K562 (cell line): ENCODE data around the gene APCDD1. TPM values are rescaled to one million over a fixed set of nuclear protein-coding genes. Genes with fewer than 3 reads are reported as not detected.

Source experiments
- CBX2 ChIP-seq: fragments of 200-600 bp; sonication (generic); IDR thresholded peaks from one replicate; pipeline ENCODE4 v1.6.1; 2012; ENCODE audit warnings: mild to moderate bottlenecking, low read length, inconsistent platforms; ENCODE audit not compliant: insufficient read depth, poor library complexity, severe bottlenecking
- CHD4 ChIP-seq: fragments of 200-600 bp; sonication (generic); IDR thresholded peaks from 3 replicates; pipeline ENCODE4 v1.6.1; 2012; ENCODE audit warnings: low read depth, mild to moderate bottlenecking, mixed read lengths, low read length, inconsistent platforms; ENCODE audit not compliant: insufficient read depth, insufficient replicate concordance, poor library complexity, severe bottlenecking
- CUX1 ChIP-seq: fragments of 200-800 bp; sonication (Bioruptor generic); IDR thresholded peaks from 2 replicates; pipeline ENCODE4 v1.6.1; 2016; ENCODE audit warnings: missing genetic modification characterization, missing compliant biosample characterization
- POU5F1 ChIP-seq: fragments of 150-350 bp; IDR thresholded peaks from 2 replicates; pipeline ENCODE4 v1.6.1; 2014; ENCODE audit warnings: borderline replicate concordance, low read length, low read depth, mild to moderate bottlenecking; ENCODE audit not compliant: partially characterized antibody
- RBBP5 ChIP-seq: fragments of 200-600 bp; sonication (generic); IDR thresholded peaks from 2 replicates; pipeline ENCODE4 v1.6.1; 2012; ENCODE audit warnings: borderline replicate concordance, mild to moderate bottlenecking, low read length, control low read depth, inconsistent platforms; ENCODE audit not compliant: insufficient read depth, poor library complexity, severe bottlenecking
- RBM17 ChIP-seq: fragments of 200-400 bp; formaldehyde crosslinking; IDR thresholded peaks from 2 replicates; pipeline ENCODE4 v1.6.1; 2017; ENCODE audit warnings: low read depth, mild to moderate bottlenecking, low read length, borderline replicate concordance
- TFAP4 ChIP-seq: sonication (generic); formaldehyde crosslinking; IDR thresholded peaks from 2 replicates; pipeline ENCODE4 v1.8.0; 2022; ENCODE audit warnings: missing genetic modification reagents, mild to moderate bottlenecking, moderate library complexity, borderline replicate concordance
- XRCC5 ChIP-seq: fragments of 200-400 bp; formaldehyde crosslinking; IDR thresholded peaks from 2 replicates; pipeline ENCODE4 v1.6.1; 2017; ENCODE audit warnings: low read depth, mild to moderate bottlenecking, low read length
- polyA plus RNA-seq, 8 experiments: library from polyadenylated mRNA; depleted of rRNA in 4 of 8; stranded (reverse) in 5 of 8; unstranded in 3 of 8; fragments of >200 nt; fragmentation: Nextera tagmentation in 2 of 8; fragmentation: Illumina TruSeq in 1 of 8; extraction: Ambion mirVana in 2 of 8; extraction: Trizol in 1 of 8; gene quantifications; 2 replicates each; pipeline versions ENCODE4 v1.2.1 to v1.2.3, GENCODE V29; 2011 to 2014; ENCODE audit warnings: inconsistent platforms in 1 of 8, missing spikeins in 1 of 8
- total RNA-seq, 7 experiments: library from RNA; depleted of rRNA in 6 of 7; stranded (reverse); fragments of >200 nt in 6 of 7; fragmentation: Illumina TruSeq in 2 of 7; extraction: Trizol in 2 of 7; gene quantifications; 2 replicates each; pipeline versions ENCODE4 v1.2.1 to v1.2.3, GENCODE V29; 2011 to 2021; ENCODE audit warnings: low replicate concordance in 1 of 7
- TF ChIP-seq, protein P1 (sequence below): fragments of 450-650 bp; IDR thresholded peaks from 2 replicates; pipeline ENCODE4 v1.6.1; 2017; ENCODE audit warnings: mild to moderate bottlenecking, moderate library complexity
- TF ChIP-seq, protein P2 (sequence below), 2 experiments: fragments of 450-650 bp; IDR thresholded peaks; 2 replicates each; pipeline ENCODE4 v1.6.1; 2018; ENCODE audit warnings: mild to moderate bottlenecking in 2 of 2, low read depth in 1 of 2; ENCODE audit not compliant: partially characterized antibody in 2 of 2
- TF ChIP-seq, protein P3 (sequence below): fragments of 250-450 bp; sonication (Bioruptor Pico); IDR thresholded peaks from 2 replicates; pipeline ENCODE4 v1.6.1; 2021; ENCODE audit warnings: mild to moderate bottlenecking

Gene APCDD1
- total and polyA plus RNA-seq, 9 of the 15 experiments (the other 6 are each of a cell fraction or from before 2014, with no cell fraction given), result 0.07 TPM; not detected in 8

DNA sequence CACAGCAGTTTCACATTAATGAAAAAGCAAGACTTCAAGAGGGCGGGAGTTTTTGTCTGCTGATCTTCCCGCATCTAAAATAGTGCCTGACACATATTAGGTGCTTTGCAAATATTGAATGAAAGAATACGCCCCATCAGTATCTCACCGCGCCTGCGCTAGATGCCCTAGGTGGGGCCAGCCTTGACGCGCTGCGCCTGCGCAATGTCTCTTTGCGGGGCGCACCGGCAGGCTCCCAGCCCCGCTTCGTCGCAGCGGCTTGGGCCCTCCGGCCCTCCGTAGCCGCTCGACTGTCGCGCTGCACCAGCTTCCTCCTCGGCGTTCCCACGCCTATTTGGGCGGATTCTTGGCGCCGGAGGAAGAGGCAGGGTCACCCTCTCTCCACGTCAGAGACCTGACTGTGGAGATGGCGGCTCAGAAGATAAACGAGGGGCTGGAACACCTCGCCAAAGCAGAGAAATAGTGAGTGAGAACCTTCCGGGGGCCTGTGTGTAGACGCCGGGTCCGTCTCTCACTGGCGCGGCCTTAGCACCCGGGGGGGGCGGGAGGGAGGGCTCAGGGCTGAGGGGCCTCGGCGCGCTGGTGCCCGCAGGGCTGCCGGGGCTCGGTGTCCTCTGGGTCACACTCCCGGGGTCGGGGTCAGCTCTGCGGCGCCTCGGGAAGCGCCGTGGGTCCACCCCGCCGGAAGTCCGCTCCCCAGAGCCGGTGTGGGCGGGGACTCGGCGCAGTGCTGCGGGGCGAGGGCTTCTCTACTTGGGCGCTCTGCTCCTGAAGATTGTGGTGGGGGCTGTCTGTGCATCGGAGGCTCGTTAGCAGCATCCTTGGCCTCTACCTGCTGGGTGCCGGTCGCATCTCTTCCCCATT, 71.5 kb downstream of the APCDD1 start, which contains the start of gene NAPG (continued):
- TF ChIP-seq RBM17 (no peak), POU5F1 (peak; percentile 99), TFAP4 (CRISPR knock-in tag) (peak; percentile 75), RBBP5 (peak; percentile 73), CUX1 (CRISPR knock-in tag) (no peak), CHD4 (no peak), XRCC5 (no peak), CBX2 (no peak)
- TF ChIP-seq, protein P1, sequence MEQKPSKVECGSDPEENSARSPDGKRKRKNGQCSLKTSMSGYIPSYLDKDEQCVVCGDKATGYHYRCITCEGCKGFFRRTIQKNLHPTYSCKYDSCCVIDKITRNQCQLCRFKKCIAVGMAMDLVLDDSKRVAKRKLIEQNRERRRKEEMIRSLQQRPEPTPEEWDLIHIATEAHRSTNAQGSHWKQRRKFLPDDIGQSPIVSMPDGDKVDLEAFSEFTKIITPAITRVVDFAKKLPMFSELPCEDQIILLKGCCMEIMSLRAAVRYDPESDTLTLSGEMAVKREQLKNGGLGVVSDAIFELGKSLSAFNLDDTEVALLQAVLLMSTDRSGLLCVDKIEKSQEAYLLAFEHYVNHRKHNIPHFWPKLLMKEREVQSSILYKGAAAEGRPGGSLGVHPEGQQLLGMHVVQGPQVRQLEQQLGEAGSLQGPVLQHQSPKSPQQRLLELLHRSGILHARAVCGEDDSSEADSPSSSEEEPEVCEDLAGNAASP, result no peak
- TF ChIP-seq, protein P2, sequence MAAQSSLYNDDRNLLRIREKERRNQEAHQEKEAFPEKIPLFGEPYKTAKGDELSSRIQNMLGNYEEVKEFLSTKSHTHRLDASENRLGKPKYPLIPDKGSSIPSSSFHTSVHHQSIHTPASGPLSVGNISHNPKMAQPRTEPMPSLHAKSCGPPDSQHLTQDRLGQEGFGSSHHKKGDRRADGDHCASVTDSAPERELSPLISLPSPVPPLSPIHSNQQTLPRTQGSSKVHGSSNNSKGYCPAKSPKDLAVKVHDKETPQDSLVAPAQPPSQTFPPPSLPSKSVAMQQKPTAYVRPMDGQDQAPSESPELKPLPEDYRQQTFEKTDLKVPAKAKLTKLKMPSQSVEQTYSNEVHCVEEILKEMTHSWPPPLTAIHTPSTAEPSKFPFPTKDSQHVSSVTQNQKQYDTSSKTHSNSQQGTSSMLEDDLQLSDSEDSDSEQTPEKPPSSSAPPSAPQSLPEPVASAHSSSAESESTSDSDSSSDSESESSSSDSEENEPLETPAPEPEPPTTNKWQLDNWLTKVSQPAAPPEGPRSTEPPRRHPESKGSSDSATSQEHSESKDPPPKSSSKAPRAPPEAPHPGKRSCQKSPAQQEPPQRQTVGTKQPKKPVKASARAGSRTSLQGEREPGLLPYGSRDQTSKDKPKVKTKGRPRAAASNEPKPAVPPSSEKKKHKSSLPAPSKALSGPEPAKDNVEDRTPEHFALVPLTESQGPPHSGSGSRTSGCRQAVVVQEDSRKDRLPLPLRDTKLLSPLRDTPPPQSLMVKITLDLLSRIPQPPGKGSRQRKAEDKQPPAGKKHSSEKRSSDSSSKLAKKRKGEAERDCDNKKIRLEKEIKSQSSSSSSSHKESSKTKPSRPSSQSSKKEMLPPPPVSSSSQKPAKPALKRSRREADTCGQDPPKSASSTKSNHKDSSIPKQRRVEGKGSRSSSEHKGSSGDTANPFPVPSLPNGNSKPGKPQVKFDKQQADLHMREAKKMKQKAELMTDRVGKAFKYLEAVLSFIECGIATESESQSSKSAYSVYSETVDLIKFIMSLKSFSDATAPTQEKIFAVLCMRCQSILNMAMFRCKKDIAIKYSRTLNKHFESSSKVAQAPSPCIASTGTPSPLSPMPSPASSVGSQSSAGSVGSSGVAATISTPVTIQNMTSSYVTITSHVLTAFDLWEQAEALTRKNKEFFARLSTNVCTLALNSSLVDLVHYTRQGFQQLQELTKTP (IDR thresholded peaks at IDR 0.05; ENCODE audit: low read depth in 1 of 2, partially characterized antibody in 2 of 2), result no peak
- TF ChIP-seq, protein P3, sequence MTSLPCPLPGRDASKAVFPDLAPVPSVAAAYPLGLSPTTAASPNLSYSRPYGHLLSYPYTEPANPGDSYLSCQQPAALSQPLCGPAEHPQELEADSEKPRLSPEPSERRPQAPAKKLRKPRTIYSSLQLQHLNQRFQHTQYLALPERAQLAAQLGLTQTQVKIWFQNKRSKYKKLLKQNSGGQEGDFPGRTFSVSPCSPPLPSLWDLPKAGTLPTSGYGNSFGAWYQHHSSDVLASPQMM, result no peak
